ENCODE data around the gene DUSP1.

DNA sequence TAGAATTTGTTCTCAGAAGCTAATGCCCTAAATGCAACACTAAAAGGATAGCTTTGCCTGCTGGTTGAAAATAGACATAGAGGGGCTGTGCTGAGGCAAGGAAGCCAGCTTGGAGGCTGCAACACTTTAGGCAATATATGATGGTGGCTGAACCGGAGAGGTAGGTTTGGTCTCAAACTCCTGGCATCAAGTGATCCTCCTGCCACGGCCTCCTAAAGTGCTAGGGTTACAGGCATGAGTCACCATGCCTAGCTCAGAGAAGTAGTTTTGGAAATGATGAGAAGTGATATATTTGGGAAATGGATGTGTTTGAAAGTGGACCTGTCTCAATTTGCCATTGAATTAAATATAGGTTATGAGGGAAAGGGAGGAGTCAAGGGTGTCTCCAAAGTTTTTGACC, 10.0 kb downstream of the DUSP1 start:
- no peak for TF ChIP-seq POLR2A (IDR thresholded peaks at IDR 0.05)
- no peak for TF ChIP-seq POLR2AphosphoS5 (IDR thresholded peaks at IDR 0.05; ENCODE audit: insufficient read depth in 1 of 2, low read depth in 1 of 2)

All from vagina (tissue), 2 donors.